Fibroblast of skin of scalp (primary cell): ENCODE data around the gene PCDHGA7. TPM values are rescaled to one million over a fixed set of nuclear protein-coding genes. Genes with fewer than 3 reads are reported as not detected.
A peak's percentile ranks its signal among the peaks of the same experiment; 100 is the strongest.
"Not testable (repeated sequence)": the region's sequence is repeated elsewhere in the genome, so short reads cannot be mapped to it uniquely, and the experiment has no call there.

Experiments
- DNase-seq: peaks from one replicate; pipeline ENCODE4 v3.0.0-alpha.2; 2013
- polyA plus RNA-seq, 2 experiments: library from polyadenylated mRNA; unstranded; fragments of 120-200 nt; gene quantifications; one replicate each; pipeline ENCODE4 v1.2.1, GENCODE V29; 2013; ENCODE audit not compliant: insufficient read length in 2 of 2

The PCDHGA7 gene
- polyA plus RNA-seq (2013, experiment 1 of 2; ENCODE audit: insufficient read length) = 4.8 TPM
- 4.3 TPM for polyA plus RNA-seq (2013, experiment 2 of 2; ENCODE audit: insufficient read length)

- peak; percentile 58 for DNase-seq
Observed at GRCh38 chr5:141382469-141383294, at the start of gene PCDHGA7. Gene PCDHGA7 (plus strand): TSS chr5:141382742. CDS start chr5:141382900, 158 bp downstream.

DNA sequence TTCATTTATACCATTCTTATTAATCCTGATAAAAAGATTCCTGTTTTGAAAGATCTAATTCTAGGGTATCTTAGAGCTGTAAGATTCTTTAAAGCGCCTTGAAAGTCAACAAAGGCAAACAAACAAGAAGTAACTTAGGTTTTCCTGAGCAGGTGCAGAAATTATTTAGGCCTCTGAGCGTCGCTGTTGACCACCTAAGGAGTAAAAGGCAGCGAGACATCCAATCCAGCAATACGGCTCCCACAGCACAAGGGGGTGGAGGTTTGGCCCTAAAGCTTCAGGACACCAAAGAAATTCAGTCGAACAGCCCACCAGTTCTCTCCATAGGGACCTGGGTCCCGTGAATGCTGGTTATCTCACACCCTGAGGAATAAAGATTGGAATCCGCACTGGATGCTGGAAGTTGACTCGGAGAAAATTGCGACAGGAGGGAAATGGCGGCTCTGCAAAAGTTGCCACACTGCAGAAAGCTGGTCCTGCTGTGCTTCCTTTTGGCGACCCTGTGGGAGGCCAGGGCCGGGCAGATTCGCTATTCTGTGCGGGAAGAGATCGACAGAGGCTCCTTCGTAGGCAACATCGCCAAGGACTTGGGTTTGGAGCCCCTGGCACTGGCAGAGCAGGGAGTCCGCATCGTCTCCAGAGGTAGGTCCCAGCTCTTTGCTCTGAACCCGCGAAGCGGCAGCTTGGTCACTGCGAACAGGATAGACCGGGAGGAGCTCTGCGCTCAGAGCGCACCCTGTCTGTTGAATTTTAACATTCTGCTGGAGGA is 43.8 kb upstream of the PCDHGA7 start, which contains the start of gene PCDHGA2:
PCDHGA2 (plus strand) TSS at position 223 of the 769 bp plus-strand sequence.
- peak; percentile 65 for DNase-seq

- DNase-seq = not testable (repeated sequence)
Observed at GRCh38 chr5:141340781-141341354, 41.7 kb upstream of the PCDHGA7 start.

GRCh38 chr5:141342773-141343172 is 39.8 kb upstream of the PCDHGA7 start:
- no peak for DNase-seq

DNA sequence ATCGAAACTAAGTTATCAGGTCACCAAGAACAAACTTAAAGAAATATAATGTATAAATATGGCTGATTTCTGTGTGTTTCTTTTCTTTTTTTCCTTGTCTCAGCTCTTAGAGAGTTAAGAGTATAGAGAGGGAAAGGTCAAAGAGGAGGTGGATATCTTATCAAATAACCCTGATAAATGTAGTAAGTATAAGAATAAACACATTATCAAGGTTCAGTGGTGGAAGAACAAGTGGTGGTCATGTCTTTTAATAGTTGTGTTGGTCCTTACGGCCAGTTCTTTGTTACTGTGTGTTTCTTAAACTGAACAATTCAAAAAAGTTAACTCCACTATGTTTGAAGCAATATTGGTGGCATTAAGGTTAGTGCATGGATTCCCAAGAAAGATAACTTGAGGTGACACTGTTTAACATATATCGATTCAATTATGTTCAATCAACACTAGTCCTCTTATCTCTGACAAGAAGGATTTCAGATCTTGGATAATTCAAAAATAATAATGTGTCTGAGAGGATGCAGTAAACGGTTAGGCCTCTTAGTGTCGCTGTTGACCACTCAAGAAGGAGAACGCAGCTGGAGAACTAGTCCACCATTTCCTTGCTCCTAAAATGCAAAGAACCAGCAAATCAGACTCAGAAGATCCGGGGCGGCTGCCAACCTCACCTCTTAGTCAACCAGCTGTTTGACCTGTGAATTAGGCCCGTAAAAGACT is 39.1 kb upstream of the PCDHGA7 start, which contains the start of gene PCDHGA3:
PCDHGA3 (plus strand) TSS at position 588 of the 711 bp plus-strand sequence. CDS start 205 bp downstream, outside the sequence.
- peak; percentile 64 for DNase-seq

DNA sequence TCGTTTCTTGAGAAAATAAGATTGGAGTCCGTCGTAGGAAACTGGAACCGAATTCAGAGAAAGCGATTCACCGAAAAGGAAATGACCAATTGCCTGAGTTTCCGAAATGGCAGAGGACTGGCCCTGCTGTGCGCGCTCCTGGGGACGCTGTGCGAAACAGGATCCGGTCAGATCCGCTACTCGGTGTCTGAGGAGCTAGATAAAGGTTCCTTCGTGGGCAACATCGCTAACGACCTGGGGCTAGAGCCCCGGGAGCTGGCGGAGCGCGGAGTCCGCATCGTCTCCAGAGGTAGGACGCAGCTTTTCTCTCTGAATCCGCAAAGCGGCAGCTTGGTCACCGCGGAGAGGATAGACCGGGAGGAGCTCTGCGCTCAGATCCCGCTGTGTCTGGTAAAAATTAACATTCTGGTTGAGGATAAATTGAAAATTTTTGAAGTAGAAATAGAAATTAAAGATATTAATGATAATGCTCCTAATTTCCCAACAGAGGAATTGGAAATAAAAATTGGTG is 38.5 kb upstream of the PCDHGA7 start:
- no peak for DNase-seq

DNA sequence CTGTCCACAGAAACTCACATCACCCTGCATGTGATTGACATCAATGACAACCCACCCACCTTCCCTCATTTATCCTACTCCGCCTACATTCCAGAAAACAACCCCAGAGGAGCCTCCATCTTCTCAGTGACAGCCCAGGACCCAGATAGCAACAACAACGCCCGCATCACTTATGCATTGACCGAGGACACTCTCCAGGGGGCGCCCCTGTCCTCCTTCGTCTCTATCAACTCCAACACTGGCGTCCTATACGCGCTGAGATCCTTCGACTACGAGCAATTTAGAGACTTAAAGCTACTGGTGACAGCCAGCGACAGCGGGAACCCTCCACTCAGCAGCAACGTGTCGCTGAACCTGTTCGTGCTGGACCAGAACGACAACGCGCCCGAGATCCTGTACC is 37.2 kb upstream of the PCDHGA7 start:
- DNase-seq = no peak

GRCh38 chr5:141346017-141346416 is 36.5 kb upstream of the PCDHGA7 start:
- not testable (repeated sequence) for DNase-seq

GRCh38 chr5:141349917-141350619 is 32.5 kb upstream of the PCDHGA7 start, which contains the start of gene PCDHGB1:
Gene PCDHGB1 (plus strand): TSS chr5:141350099. CDS start chr5:141350261, 162 bp downstream.
- peak; percentile 60 for DNase-seq

GRCh38 chr5:141351591-141351990 is 31.0 kb upstream of the PCDHGA7 start:
- no peak for DNase-seq

DNA sequence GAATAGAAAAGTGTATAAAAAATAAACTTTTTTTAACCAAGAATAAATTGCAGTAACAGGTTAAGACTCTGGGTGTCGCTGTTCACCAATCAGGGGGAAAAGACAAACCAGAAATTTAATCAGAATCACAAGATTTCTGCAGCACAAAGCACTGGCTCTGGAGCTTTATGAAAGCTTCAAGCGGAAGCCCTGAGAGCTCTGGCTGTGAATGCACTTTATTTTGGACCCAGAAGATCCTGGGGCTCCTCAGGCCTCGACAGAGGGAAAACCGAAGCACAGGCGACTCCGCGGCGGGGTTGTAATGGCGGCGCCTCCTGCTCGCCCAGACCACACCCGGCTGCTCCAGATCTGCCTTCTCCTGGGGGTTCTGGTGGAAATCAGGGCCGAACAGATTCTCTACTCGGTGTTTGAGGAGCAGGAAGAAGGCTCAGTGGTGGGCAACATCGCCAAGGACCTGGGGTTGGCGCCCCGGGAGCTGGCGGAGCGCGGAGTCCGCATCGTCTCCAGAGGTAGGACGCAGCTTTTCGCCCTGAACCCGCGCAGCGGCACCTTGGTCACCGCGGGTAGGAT is 27.6 kb upstream of the PCDHGA7 start, which contains the start of gene PCDHGA4:
PCDHGA4 (plus strand) TSS at position 122 of the 570 bp plus-strand sequence; CDS start at position 209, 87 bp downstream.
- peak; percentile 27 for DNase-seq

GRCh38 chr5:141355641-141356040 is 26.9 kb upstream of the PCDHGA7 start:
- no peak for DNase-seq

- DNase-seq = no peak
Observed at GRCh38 chr5:141356133-141356532, 26.4 kb upstream of the PCDHGA7 start.

DNA sequence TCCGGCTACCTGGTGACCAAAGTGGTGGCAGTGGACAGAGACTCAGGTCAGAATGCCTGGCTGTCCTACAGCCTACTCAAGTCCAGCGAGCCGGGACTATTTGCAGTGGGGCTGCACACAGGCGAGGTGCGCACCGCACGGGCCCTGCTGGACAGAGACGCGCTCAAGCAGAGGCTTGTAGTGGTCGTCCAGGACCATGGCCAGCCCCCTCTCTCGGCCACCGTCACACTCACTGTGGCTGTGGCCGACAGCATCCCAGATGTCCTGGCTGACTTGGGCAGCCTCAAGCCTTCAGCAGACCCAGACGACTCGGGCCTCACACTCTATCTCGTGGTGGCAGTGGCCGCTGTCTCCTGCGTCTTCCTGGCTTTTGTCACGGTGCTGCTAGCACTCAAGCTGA is 25.6 kb upstream of the PCDHGA7 start:
- no peak for DNase-seq

DNA sequence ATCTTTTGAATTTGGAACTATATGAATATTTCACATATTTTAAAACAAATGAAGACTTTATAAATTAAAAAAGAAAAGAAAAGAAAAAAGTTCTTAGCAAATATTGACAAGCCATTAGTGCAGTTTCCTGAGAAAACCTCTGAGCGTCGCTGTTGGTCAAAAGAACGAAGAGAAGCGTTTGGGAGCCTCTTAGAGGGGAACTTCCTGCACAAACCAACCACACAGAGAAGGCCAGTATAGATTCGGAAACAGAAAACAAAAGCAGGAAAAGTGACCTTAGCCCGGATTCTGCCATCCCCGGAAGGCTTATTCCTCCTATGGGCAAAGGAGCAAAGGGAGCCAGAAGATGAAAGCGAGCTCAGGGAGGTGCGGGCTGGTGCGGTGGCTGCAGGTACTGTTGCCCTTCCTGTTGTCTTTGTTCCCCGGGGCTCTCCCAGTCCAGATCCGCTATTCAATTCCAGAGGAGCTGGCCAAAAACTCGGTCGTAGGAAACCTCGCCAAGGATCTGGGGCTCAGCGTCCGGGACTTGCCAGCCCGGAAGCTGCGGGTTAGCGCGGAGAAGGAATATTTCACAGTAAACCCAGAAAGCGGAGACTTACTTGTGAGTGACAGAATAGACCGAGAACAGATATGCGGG is 22.6 kb upstream of the PCDHGA7 start, which contains the start of gene PCDHGB2:
PCDHGB2 (plus strand) TSS at position 205 of the 637 bp plus-strand sequence; CDS start at position 347, 142 bp downstream.
- DNase-seq = peak; percentile 43

DNA sequence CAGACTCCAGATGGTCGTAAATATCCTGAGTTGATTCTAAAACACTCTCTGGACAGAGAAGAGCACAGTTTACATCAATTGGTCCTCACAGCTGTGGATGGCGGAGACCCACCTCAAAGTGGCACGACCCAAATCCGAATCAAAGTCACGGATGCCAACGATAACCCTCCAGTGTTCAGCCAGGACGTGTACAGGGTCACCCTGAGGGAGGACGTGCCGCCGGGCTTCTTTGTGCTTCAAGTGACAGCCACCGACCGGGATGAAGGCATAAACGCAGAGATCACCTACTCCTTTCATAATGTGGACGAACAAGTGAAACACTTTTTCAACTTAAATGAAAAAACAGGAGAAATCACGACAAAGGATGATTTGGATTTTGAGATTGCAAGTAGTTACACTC is 21.9 kb upstream of the PCDHGA7 start:
- DNase-seq = no peak

DNA sequence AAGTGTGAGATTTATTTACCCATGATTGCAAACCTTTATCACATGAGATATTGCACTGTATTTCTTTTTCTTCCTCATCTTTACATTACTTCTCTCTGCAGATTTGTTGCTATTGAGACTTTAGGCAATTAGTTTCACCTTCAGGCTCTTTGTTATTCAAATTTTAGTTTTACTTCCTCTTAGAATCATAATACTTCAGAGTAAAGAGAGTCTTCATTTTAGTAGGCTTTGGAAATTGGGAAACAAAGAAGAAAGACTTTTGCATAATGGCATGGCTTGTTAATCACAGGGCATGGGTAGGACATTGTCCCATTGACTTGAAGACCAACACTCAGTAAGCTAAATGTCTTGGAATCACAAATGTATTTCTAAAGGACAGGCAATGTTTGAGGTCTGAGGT is 19.8 kb upstream of the PCDHGA7 start:
- DNase-seq = no peak

- DNase-seq = peak; percentile 47
Observed at GRCh38 chr5:141363952-141364660, 18.4 kb upstream of the PCDHGA7 start, which contains the start of gene PCDHGA5. Gene PCDHGA5 (plus strand): TSS chr5:141364162. CDS start chr5:141364331, 169 bp downstream.
